A172 (cell line): ENCODE measurements around the gene OGFR. TPM values are rescaled to one million over a fixed set of nuclear protein-coding genes. Genes with fewer than 3 reads are reported as not detected.
A peak's percentile ranks its signal among the peaks of the same experiment; 100 is the strongest.

Source experiments
- DNase-seq: peaks from one replicate; pipeline ENCODE4 v3.0.0-alpha.2; 2015; ENCODE audit warnings: low spot score
- total RNA-seq: library from RNA; depleted of rRNA; stranded (reverse); fragments of >200 nt; shearing (Covaris generic); gene quantifications from 2 replicates; pipeline ENCODE4 v1.2.3, GENCODE V29; 2014

Gene OGFR
- total RNA-seq, 1 experiment from 2014 or later, result 66.0 TPM

- no peak for DNase-seq
Measured at GRCh38 chr20:62769346-62770071, 35.1 kb upstream of the OGFR start.

GRCh38 chr20:62770111-62770910, 34.3 kb upstream of the OGFR start:
- no peak for DNase-seq

GRCh38 chr20:62770916-62771315, 33.7 kb upstream of the OGFR start:
- no peak for DNase-seq

GRCh38 chr20:62771396-62772102, 33.1 kb upstream of the OGFR start:
- DNase-seq, result no peak

GRCh38 chr20:62772103-62772611, 32.5 kb upstream of the OGFR start:
- DNase-seq, result no peak

- no peak for DNase-seq
Measured at GRCh38 chr20:62772619-62772989, 32.0 kb upstream of the OGFR start.

- DNase-seq, result no peak
Measured at GRCh38 chr20:62772990-62773844, 31.4 kb upstream of the OGFR start.

GRCh38 chr20:62773845-62774714, 30.6 kb upstream of the OGFR start:
- DNase-seq, result no peak

GRCh38 chr20:62774762-62775161, 29.9 kb upstream of the OGFR start:
- DNase-seq, result no peak

GRCh38 chr20:62775206-62775605, 29.4 kb upstream of the OGFR start:
- DNase-seq, result no peak

GRCh38 chr20:62776035-62776691, 28.5 kb upstream of the OGFR start:
- DNase-seq, result no peak

GRCh38 chr20:62776692-62777527, 27.7 kb upstream of the OGFR start:
- peak; percentile 87 for DNase-seq

GRCh38 chr20:62777528-62777830, 27.2 kb upstream of the OGFR start:
- DNase-seq, result no peak

- no peak for DNase-seq
Measured at GRCh38 chr20:62778058-62778457, 26.6 kb upstream of the OGFR start.

- DNase-seq, result no peak
Measured at GRCh38 chr20:62778601-62779416, 25.8 kb upstream of the OGFR start.

- DNase-seq, result no peak
Measured at GRCh38 chr20:62779417-62779685, 25.3 kb upstream of the OGFR start.

GRCh38 chr20:62780204-62780603, 24.4 kb upstream of the OGFR start:
- DNase-seq, result no peak

- no peak for DNase-seq
Measured at GRCh38 chr20:62780696-62781095, 23.9 kb upstream of the OGFR start.
